GM18858 (cell line): ENCODE data around the gene R3HCC1L.
"Not testable (repeated sequence)": the region's sequence is repeated elsewhere in the genome, so short reads cannot be mapped to it uniquely, and the experiment has no call there.

Experiments
- ATAC-seq: cut with Tn5 transposase; IDR thresholded peaks from one replicate; pipeline ENCODE4 v1.9.1; 2021; ENCODE audit not compliant: unreplicated experiment

R3HCC1L gene

DNA sequence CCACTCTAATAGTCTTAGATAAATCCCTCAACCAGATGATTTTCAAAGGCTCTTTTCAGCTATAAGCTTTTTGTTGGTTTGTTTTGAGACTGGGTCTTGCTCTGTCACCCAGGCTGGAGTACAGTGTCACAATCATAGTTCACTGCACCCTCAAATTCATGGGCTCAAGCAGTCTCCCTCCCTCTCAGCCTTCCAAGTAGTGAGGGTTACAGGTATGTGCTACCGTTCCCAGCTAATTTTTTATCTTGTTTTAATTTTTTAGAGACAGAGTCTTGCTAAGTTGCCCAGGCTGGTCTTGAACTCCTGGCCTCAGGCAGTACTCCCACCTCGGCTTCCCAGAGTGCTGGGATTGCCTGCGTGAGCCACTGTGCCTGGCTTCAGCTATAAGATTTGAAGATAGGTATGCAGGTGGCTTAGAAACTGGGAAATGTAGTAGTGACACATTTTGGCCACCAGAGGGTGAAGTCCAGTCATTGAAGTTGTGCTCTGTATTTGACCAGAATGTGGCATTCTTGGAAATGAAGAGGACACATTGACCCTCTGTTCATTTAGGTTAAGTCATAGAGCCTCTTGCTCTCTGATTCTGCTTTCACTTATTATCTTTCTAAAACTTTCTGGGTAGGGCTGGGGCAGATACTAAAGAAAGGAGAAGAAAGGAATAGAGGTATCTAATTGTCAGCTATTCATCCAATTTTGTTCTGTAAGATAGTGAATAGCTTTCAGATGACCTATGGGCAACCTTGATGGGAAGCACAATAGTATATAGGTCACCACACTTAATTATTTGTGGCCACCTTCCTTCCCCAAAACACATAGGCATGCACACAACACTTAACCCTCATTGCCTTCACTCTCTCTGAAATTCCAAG lies 36.0 kb downstream of the R3HCC1L start:
- ATAC-seq: no peak

DNA sequence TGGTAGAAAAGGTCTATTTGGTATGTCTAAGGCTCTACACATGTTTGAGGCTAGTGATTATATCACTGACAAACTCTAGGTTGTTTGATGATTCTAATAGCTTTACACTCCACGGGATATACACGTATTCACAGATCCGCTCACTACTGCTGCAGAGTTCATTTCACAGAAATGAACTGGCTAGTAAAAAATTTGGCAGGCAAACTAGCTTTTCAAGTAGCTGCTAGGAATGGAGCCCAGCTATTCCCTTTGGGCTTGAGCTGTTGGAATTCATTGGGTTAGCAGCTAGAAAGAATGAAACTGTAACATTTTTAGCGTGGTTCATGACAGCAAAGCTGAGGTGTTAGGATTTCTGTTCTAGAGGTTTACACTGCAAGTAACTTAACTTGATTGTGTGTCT lies 37.6 kb downstream of the R3HCC1L start:
- ATAC-seq: no peak

DNA sequence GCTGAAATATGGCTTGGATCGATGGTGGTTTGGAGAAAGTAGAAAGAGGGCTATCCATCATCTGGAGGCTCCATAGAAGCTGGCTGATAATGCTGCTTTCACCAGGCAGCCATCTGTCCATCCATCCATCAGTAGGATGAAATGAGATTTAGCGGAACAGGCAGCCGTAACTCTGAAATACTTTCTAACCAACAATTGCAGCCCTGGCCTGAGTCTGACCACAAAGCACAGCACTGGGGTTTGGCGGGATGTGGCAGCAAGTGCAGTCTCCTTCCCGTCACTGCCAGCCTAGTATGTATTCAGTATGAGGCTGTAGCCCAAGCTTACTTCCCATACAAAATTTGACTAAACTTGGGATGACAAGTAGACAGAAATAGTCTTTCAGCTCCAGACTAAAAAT lies 38.0 kb downstream of the R3HCC1L start:
- no peak for ATAC-seq

DNA sequence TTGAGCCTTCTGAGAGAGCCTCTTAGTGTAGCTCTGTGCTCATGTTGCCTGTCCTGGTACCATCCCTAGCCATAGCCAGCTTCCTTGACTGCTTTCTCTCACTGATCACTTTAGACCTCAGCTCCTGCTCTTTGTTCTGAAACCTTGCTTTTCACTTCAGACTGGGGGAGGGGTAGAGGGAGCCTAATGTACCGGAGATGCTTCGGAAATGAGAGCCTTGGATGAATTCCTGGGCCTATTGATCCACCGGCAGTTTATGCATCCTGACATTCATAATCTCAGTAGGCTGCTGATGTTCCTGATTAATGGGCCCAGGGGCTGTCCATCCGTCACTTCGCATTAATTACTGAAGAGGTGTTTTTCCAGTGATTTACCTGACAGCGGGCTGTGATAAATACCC lies 38.8 kb downstream of the R3HCC1L start:
- ATAC-seq: no peak

DNA sequence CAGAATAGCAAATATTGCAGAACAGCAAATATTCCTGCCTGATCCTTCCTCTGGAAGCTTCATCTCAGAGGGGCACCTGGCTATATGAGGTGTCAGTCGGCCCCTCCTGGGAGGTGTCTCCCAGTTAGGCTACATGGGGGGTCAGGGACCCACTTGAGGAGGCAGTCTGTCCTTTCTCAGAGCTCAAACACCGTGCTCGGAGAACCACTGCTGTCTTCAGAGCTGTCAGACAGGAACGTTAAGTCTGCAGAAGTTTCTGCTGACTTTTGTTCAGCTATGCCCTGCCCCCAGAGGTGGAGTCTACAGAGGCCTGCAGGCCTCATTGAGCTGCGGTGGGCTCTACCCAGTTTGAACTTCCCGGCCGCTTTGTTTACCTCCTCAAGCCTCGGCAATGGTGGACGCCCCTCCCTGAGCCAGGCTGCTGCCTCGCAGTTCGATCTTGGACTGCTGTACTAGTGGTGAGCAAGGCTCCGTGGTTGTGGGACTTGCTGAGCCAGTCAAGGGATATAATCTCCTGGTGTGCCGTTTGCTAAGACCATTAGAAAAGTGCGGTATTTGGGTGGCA lies 48.0 kb downstream of the R3HCC1L start:
- ATAC-seq: not testable (repeated sequence)

DNA sequence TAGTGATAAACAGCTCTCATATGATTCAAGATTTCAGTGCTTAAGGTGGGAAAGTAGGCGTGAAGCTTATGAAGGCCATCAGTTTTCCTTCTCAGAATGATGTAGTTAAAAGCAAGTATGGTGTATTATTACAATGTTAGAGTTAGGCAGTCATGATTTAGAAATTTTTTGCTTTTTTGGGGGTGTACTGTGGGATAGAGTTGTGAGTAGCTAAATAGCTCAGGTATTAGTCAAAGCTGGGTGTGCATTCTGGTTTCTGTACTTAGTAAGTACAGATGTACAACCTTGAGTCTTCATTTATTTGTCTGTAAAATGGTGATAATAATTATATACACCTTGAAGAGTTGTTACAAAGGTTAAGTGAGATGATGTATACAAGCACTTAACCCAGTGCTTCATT lies 52.2 kb downstream of the R3HCC1L start:
- no peak for ATAC-seq

DNA sequence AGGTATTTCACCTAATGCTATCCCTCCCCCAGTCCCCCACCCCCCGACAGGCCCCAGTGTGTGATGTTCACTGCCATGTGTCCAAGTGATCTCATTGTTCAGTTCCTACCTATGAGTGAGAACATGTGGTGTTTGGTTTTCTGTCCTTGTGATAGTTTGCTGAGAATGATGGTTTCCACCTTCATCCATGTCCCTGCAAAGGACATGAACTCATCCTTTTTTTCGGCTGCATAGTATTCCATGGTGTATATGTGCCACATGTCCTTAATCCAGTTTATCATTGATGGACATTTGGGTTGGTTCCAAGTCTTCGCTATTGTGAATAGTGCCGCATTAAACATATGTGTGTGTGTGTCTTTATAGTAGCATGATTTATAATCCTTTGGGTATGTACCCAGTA lies 56.3 kb downstream of the R3HCC1L start:
- ATAC-seq: not testable (repeated sequence)

DNA sequence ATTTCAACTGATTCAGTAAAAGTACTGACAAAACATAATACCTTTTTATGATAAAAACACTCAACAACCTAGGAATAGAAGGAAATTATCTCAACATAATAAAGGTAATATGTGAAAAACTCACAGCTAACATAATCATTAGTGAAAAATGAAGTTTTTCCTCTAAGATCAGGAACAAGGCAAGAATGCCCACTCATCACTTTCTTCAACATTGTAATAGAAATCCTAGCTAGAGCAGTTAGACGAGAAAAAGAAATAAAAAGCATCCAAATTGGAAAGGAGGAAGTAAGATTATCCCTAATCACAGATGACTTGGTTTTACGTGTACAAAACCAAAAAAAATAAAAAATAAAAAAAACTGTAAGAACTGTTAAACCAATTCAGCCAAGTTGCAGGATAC lies 58.6 kb downstream of the R3HCC1L start:
- ATAC-seq: no peak

DNA sequence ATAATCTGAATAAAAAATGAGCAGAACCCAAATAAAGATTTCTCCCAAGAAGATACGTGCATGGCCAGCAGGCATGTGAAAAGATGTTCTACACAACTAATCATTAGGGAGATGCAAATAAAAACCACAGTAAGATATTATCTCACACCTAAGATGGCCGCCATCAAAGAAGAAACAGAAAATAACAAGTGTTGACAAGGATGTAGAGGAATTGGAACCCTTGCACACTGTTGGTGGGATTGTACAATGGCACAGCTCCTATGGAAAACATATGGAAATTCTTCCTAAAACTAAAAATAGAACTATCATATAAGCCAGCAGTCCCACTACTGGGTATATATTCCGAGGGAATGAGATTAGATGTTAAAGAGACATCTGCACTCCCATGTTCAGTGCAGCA lies 60.2 kb downstream of the R3HCC1L start:
- no peak for ATAC-seq

DNA sequence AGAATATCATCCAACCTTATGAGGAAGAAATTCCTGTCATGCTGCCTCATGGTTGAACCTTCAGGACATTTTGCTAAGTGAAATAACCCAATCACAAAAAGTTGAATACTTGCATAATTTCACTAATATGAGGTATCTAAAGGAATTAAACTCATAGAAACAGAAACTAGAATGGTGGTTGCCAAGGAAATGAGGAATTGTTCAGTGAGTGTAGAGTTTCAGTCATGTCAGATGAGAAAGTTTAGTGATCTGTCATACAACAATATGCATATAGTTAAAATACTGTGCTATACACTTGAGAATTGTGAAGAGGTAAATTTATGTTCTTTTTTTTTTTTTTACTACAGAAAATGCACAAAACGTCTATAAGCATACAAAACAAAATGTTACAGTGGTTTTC lies 60.7 kb downstream of the R3HCC1L start:
- no peak for ATAC-seq

DNA sequence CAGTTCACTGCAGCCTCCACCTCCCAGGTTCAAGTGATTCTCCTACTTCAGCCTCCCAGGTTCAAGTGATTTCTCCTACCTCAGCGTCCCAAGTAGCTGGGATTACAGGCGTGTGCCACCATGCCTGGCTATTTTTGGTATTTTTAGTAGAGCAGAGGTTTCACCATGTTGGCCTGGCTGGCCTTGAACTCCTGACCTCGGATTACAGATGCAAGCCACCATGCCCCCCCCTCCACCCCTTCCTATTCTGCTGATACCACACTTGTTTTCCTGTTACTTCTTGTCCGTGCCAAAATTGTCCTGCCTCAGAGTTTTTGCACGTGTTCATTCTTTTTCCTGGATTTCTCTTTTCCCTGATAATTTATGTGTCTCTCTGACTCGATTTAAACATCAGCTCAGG lies 62.5 kb downstream of the R3HCC1L start:
- no peak for ATAC-seq

DNA sequence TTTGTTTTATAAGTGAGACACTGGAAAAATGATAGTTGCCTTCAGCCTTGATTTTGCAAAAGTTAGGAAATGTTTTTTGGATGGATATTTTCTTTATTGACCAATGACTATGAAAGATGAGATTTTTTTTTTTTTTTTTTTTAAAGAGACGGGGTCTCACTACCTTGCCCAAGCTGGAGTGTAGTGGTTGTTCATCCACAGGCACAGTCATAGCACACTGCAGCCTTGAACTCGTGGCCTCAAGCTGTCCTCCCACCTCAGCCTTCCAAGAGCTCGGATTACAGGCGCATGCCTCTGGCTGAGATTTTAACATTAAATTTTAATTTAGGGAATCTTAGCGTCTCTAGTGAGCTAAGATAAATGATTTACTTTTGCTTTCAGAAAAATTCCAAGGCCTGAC lies 67.3 kb downstream of the R3HCC1L start:
- ATAC-seq: no peak

DNA sequence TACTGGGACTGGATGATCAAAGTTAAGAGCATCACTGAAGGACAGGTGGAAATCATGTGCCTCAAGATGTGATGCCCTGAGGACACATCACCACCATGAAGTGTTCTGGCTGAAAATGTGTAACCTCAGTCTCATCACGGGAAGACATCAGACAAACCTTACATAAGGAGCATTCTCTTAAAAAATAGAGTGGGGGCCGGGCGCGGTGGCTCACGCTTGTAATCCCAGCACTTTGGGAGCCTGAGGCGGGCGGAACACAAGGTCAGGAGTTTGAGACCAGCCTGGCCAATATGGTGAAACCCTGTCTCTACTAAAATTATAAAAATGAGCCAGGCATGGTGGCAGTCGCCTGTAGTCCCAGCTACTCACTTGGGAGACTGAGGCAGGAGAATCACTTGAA lies 67.9 kb downstream of the R3HCC1L start:
- ATAC-seq: no peak

DNA sequence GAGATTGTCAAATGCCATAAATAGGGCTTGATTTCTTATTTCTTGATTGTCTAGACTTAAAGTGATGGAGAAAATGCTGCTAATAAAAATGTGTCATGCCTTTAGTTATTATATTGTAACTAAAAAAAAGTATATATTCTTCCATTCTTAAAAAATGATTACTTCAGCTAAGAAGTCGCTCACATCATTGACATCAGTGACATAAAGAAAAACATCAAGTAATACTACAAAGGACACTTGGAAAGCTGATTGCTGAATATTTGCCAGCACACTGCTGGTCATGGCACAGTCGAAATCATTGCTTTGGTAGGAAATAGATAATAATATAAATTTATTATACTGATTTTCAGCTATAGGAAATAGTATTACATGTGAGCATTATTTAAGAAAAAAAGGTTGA lies 70.9 kb downstream of the R3HCC1L start:
- no peak for ATAC-seq

DNA sequence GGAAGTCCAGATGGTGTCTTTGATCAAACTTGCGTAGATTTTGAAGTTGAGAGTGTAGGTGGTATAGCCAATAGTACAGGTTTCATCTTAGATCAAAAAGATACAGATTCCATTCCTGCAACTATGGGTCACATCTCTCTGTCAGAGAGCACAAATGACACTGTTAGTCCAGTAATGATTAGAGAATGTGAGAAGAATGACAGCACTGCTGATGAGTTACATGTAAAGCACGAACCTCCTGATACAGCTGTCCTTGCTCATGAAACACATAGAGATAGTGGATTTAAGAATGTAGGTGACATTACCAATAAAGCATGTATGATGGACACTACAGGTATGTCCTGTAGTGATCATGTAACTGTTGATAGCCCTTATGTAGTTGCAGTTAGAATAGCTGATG lies 74.5 kb downstream of the R3HCC1L start:
- ATAC-seq: no peak

DNA sequence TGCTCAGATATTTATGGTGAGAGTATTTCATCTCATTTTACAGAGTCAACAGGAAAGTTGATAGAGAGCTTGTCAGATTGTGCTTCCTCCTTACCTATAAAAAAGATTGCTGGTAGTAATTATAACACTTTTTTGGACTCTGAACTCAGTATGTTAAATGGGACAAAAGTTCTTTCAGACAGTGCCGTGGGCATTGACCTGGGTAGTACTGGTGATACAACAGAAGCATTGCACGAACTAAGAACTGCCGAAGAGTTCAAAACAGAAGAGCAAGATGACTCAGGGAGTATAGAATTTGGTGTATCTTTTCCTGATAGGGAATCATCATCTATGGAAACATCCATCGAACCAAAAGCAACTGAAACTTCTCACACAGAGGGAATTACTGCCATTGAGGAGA lies 75.0 kb downstream of the R3HCC1L start:
- no peak for ATAC-seq

DNA sequence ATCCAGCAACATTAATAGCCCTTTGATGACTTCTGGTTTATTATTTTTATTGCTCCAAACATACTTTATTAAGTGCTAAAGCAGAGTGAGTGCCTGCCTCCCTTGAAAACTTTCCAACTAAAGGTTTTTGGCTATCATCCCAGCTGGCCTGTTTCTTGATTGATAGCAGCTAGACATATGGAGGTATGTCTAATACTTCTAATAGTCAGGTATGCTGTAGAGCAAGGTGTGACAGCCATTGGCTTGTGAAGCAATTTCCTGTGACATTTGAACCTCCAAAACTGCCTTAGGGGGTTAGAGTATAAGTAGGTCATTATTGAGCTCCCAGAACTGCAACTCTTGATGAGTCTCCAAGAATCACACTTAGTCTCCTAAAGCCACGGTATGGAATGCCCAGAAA lies 77.7 kb downstream of the R3HCC1L start:
- no peak for ATAC-seq

DNA sequence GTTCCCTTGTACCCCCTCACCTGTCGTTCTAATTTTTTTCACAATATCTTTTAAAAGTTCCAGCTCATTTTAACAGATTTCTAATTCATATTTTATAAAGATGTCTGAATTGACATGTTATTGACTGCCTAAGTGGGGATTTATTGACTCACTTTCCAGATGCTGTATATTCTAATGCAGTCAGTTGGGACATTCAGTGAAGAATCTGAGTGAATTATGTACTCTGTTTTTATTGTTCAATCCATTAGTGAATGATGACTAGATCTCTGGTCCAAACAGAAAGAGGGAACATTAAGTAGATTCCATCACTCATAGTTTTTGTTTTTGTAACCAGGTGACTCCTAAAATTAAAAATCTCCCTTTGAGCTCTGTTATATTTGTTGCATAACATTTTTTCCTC lies 79.3 kb downstream of the R3HCC1L start:
- ATAC-seq: no peak

DNA sequence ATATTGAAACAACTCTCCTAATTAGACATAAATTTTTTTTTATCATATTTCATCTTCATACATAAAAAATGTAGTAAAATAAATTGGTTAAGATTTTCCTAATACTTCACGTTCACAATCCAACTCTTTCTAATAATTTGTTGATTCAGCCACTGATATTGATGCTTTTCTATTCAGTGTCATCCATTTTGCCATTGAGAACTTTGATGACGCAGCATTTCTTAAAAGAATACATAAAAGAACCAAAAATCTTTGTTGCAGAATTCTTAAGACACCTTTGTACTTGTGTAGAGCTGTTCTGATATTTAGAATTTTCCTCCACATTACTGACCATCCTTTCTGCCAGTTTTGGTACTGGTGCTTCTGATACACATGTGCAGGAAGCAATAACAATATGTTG lies 80.9 kb downstream of the R3HCC1L start:
- ATAC-seq: no peak

DNA sequence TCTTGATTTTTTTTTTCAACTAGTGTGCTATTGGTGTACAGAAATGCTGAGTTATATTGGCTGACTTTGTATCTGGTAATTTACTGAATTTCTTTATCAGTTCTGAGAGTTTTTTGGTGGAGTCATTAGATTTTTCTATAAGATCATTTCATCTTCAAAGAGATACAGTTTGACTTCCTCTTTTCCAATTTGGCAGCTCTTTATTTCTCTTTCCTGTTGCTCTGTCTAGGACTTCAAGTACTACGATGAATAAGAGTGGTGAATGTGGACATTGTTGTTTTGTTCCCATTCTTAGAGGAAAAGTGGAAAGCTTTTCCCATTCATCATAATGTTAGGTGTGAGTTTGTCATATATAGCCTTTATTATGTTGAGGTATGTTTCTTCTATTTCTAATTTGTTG lies 83.3 kb downstream of the R3HCC1L start:
- no peak for ATAC-seq

DNA sequence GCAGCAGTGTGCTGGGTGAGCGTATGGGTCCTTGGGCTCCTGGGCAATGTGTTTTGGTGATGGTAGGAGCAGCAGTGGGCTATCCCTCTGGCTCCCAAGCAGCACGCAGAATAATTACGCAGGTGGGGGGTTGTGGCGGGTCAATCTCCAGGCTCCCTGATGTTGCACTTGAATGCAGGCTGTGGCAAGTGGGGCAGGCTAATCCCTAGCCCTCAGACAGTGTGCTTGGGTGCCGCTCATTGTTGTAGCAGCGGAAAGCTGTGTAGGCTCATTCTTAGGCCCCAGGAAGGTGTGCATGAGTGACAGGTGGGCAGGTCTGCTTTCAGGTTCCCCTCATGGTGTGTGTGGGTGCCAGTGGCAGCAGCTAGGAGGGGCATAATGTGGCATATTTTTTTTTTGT lies 89.4 kb downstream of the R3HCC1L start:
- ATAC-seq: no peak

DNA sequence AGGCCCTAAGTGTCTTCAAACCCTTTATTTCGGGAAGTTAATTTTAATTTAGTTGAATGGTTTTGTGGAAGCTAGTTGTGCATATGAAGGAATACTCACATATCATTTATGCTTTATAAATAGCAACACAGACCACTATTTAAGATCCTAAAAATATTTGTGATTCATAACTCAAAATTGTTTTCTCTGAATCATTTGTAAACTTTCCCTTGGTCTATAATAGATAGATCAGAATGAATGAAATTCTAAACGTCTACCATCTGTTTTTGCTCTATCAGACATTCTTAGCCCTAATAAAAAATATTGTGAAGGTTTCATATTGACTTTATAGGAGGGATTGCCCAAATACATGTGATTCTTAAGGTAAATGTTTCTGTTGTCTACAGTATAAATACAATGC lies 90.1 kb downstream of the R3HCC1L start:
- no peak for ATAC-seq

DNA sequence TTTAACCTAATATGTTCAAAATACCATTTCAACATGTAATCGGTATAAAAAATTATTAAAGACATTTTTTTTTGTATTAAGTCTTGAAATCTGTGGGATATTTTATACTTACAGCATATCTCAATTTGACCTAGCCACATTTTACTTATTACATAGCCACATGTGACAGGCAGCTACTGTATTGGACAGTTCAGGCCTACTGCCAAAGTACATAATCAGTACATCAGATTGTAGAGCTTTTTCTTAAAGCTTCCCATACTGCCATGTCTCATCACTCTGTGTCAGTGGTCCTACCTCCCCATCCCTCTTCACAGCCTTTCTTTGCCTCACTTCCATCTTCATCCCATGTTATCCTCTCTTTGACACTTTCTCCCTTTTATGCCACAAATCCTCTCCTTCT lies 90.5 kb downstream of the R3HCC1L start:
- ATAC-seq: no peak
